K562 (cell line): ENCODE measurements around the gene MCAT. TPM values are rescaled to one million over a fixed set of nuclear protein-coding genes. Genes with fewer than 3 reads are reported as not detected.

ENCODE experiments used
- BCOR ChIP-seq: fragments of 450-650 bp; IDR thresholded peaks from 2 replicates; pipeline ENCODE4 v1.6.1; 2016
- CBX8 ChIP-seq: fragments of 200-600 bp; sonication (generic); IDR thresholded peaks from 2 replicates; pipeline ENCODE4 v1.6.1; 2012; ENCODE audit warnings: borderline replicate concordance, mixed run types, low read depth, mild to moderate bottlenecking, moderate library complexity, mixed read lengths, low read length, control low read depth, inconsistent platforms; ENCODE audit not compliant: poor library complexity, severe bottlenecking; ENCODE audit errors: extremely low read depth
- EP400 ChIP-seq: fragments of 450-650 bp; IDR thresholded peaks from 2 replicates; pipeline ENCODE4 v1.6.1; 2017; ENCODE audit warnings: antibody characterized with exemption, mild to moderate bottlenecking, moderate library complexity
- KLF1 ChIP-seq: fragments of 450-650 bp; IDR thresholded peaks from 2 replicates; pipeline ENCODE4 v1.6.1; 2016; ENCODE audit warnings: missing genetic modification characterization, missing compliant biosample characterization
- MAFG ChIP-seq: fragments of 450-650 bp; conservative IDR thresholded peaks from 2 replicates; pipeline ENCODE4 v1.6.1; 2016; ENCODE audit warnings: missing genetic modification characterization, missing compliant biosample characterization
- POLR2A ChIP-seq: fragments of 450-650 bp; conservative IDR thresholded peaks from 2 replicates; pipeline ENCODE4 v1.6.1; 2016
- XRCC5 ChIP-seq: fragments of 200-400 bp; formaldehyde crosslinking; IDR thresholded peaks from 2 replicates; pipeline ENCODE4 v1.6.1; 2017; ENCODE audit warnings: low read depth, mild to moderate bottlenecking, low read length
- YY1 ChIP-seq, 3 experiments: IDR thresholded peaks; 2 replicates each; pipeline ENCODE4 v1.6.1; 2011; ENCODE audit warnings: low read length in 2 of 3, mild to moderate bottlenecking in 2 of 3, moderate library complexity in 2 of 3, borderline replicate concordance in 1 of 3, control low read depth in 1 of 3, low read depth in 1 of 3; ENCODE audit not compliant: insufficient read depth in 3 of 3, insufficient replicate concordance in 2 of 3, control insufficient read depth in 1 of 3, insufficient read length in 1 of 3; ENCODE audit errors: extremely low read depth in 1 of 3
- ZFP1 ChIP-seq: fragments of 450-650 bp; formaldehyde crosslinking; IDR thresholded peaks from 2 replicates; pipeline ENCODE4 v1.4.0; 2020; ENCODE audit warnings: mild to moderate bottlenecking, mixed read lengths
- ZNF280B ChIP-seq: fragments of 250-450 bp; sonication (Bioruptor Pico); IDR thresholded peaks from 2 replicates; pipeline ENCODE4 v1.5.1; 2021; ENCODE audit warnings: mild to moderate bottlenecking
- ZNF444 ChIP-seq: fragments of 250-450 bp; sonication (Bioruptor Pico); IDR thresholded peaks from 2 replicates; pipeline ENCODE4 v1.4.0; 2020; ENCODE audit warnings: mild to moderate bottlenecking, moderate library complexity
- polyA plus RNA-seq, 8 experiments: library from polyadenylated mRNA; depleted of rRNA in 4 of 8; stranded (reverse) in 5 of 8; unstranded in 3 of 8; fragments of >200 nt; fragmentation: Nextera tagmentation in 2 of 8; fragmentation: Illumina TruSeq in 1 of 8; extraction: Ambion mirVana in 2 of 8; extraction: Trizol in 1 of 8; gene quantifications; 2 replicates each; pipeline versions ENCODE4 v1.2.1 to v1.2.3, GENCODE V29; 2011 to 2014; ENCODE audit warnings: inconsistent platforms in 1 of 8, missing spikeins in 1 of 8
- total RNA-seq, 7 experiments: library from RNA; depleted of rRNA in 6 of 7; stranded (reverse); fragments of >200 nt in 6 of 7; fragmentation: Illumina TruSeq in 2 of 7; extraction: Trizol in 2 of 7; gene quantifications; 2 replicates each; pipeline versions ENCODE4 v1.2.1 to v1.2.3, GENCODE V29; 2011 to 2021; ENCODE audit warnings: low replicate concordance in 1 of 7
- TF ChIP-seq, protein P1 (sequence below), 2 experiments: fragments of 450-650 bp in 1 of 2; sonication (generic) in 1 of 2; formaldehyde crosslinking; conservative IDR thresholded peaks; 2 replicates each; pipeline versions ENCODE4 v1.4.0 to v1.8.1; 2020 to 2022; ENCODE audit warnings: mild to moderate bottlenecking in 1 of 2, missing genetic modification reagents in 1 of 2
- TF ChIP-seq, protein P2 (sequence below), 3 experiments: IDR thresholded peaks in 2 of 3; conservative IDR thresholded peaks in 1 of 3; 2 replicates each; pipeline ENCODE4 v1.5.1; 2011 to 2012; ENCODE audit warnings: low read length in 3 of 3, mild to moderate bottlenecking in 3 of 3, control low read depth in 2 of 3, improper control_type of control experiment in 1 of 3, inconsistent platforms in 1 of 3, low read depth in 1 of 3, mixed read lengths in 1 of 3, moderate library complexity in 1 of 3; ENCODE audit not compliant: insufficient read depth in 2 of 3
- TF ChIP-seq, protein P3 (sequence below): fragments of 450-650 bp; formaldehyde crosslinking; conservative IDR thresholded peaks from 2 replicates; pipeline ENCODE4 v1.4.0; 2022; ENCODE audit warnings: mild to moderate bottlenecking, missing genetic modification characterization
- TF ChIP-seq, protein P4 (sequence below): sonication (generic); formaldehyde crosslinking; IDR thresholded peaks from 2 replicates; pipeline ENCODE4 v1.8.0; 2022; ENCODE audit warnings: mild to moderate bottlenecking, missing genetic modification reagents

Gene MCAT
- total and polyA plus RNA-seq, 9 of the 15 experiments (the other 6 are each of a cell fraction or from before 2014, with no cell fraction given): 3.3 to 27.8 (median 13.9) TPM

GRCh38 chr22:43183496-43184277, 40.5 kb upstream of the MCAT start (continued):
- TF ChIP-seq, protein P1, sequence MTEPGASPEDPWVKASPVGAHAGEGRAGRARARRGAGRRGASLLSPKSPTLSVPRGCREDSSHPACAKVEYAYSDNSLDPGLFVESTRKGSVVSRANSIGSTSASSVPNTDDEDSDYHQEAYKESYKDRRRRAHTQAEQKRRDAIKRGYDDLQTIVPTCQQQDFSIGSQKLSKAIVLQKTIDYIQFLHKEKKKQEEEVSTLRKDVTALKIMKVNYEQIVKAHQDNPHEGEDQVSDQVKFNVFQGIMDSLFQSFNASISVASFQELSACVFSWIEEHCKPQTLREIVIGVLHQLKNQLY (CRISPR knock-in tag; conservative IDR thresholded peaks at IDR 0.05): no peak
- TF ChIP-seq YY1 (IDR thresholded peaks at IDR 0.05; ENCODE audit: borderline replicate concordance in 1 of 3, control insufficient read depth in 1 of 3, extremely low read depth in 1 of 3, insufficient read depth in 3 of 3, insufficient read length in 1 of 3, insufficient replicate concordance in 2 of 3, low read depth in 1 of 3, low read length in 2 of 3): peak in 1 of 3 experiments; percentile 62
- no peak for TF ChIP-seq ZNF444 (CRISPR knock-in tag)
- TF ChIP-seq POLR2A: peak; percentile 64
- no peak for TF ChIP-seq CBX8
- TF ChIP-seq ZFP1 (CRISPR knock-in tag): no peak
- TF ChIP-seq, protein P2, sequence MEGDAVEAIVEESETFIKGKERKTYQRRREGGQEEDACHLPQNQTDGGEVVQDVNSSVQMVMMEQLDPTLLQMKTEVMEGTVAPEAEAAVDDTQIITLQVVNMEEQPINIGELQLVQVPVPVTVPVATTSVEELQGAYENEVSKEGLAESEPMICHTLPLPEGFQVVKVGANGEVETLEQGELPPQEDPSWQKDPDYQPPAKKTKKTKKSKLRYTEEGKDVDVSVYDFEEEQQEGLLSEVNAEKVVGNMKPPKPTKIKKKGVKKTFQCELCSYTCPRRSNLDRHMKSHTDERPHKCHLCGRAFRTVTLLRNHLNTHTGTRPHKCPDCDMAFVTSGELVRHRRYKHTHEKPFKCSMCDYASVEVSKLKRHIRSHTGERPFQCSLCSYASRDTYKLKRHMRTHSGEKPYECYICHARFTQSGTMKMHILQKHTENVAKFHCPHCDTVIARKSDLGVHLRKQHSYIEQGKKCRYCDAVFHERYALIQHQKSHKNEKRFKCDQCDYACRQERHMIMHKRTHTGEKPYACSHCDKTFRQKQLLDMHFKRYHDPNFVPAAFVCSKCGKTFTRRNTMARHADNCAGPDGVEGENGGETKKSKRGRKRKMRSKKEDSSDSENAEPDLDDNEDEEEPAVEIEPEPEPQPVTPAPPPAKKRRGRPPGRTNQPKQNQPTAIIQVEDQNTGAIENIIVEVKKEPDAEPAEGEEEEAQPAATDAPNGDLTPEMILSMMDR (IDR thresholded peaks at IDR 0.05 in 2 of 3, conservative IDR thresholded peaks at IDR 0.05 in 1 of 3; ENCODE audit: insufficient read depth in 2 of 3, low read depth in 1 of 3, low read length in 3 of 3): no peak
- TF ChIP-seq XRCC5: 0 out of 2 replicates have a peak, but pooled peaks have one; percentile 35
- TF ChIP-seq, protein P3, sequence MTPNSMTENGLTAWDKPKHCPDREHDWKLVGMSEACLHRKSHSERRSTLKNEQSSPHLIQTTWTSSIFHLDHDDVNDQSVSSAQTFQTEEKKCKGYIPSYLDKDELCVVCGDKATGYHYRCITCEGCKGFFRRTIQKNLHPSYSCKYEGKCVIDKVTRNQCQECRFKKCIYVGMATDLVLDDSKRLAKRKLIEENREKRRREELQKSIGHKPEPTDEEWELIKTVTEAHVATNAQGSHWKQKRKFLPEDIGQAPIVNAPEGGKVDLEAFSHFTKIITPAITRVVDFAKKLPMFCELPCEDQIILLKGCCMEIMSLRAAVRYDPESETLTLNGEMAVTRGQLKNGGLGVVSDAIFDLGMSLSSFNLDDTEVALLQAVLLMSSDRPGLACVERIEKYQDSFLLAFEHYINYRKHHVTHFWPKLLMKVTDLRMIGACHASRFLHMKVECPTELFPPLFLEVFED (CRISPR knock-in tag): no peak
- TF ChIP-seq, protein P4, sequence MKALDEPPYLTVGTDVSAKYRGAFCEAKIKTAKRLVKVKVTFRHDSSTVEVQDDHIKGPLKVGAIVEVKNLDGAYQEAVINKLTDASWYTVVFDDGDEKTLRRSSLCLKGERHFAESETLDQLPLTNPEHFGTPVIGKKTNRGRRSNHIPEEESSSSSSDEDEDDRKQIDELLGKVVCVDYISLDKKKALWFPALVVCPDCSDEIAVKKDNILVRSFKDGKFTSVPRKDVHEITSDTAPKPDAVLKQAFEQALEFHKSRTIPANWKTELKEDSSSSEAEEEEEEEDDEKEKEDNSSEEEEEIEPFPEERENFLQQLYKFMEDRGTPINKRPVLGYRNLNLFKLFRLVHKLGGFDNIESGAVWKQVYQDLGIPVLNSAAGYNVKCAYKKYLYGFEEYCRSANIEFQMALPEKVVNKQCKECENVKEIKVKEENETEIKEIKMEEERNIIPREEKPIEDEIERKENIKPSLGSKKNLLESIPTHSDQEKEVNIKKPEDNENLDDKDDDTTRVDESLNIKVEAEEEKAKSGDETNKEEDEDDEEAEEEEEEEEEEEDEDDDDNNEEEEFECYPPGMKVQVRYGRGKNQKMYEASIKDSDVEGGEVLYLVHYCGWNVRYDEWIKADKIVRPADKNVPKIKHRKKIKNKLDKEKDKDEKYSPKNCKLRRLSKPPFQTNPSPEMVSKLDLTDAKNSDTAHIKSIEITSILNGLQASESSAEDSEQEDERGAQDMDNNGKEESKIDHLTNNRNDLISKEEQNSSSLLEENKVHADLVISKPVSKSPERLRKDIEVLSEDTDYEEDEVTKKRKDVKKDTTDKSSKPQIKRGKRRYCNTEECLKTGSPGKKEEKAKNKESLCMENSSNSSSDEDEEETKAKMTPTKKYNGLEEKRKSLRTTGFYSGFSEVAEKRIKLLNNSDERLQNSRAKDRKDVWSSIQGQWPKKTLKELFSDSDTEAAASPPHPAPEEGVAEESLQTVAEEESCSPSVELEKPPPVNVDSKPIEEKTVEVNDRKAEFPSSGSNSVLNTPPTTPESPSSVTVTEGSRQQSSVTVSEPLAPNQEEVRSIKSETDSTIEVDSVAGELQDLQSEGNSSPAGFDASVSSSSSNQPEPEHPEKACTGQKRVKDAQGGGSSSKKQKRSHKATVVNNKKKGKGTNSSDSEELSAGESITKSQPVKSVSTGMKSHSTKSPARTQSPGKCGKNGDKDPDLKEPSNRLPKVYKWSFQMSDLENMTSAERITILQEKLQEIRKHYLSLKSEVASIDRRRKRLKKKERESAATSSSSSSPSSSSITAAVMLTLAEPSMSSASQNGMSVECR (CRISPR knock-in tag): 0 out of 2 replicates have a peak, but pooled peaks have one; percentile 31
- no peak for TF ChIP-seq ZNF280B
- no peak for TF ChIP-seq MAFG (tag)
- peak; percentile 15; the same call in 1 of the 2 replicates for TF ChIP-seq BCOR
- peak; percentile 76 for TF ChIP-seq KLF1 (tag)
- TF ChIP-seq EP400: peak; percentile 60
